HG03045 (cell line): ENCODE measurements around the gene COA3.
A peak's percentile ranks its signal among the peaks of the same experiment; 100 is the strongest.
"Not testable (repeated sequence)": the region's sequence is repeated elsewhere in the genome, so short reads cannot be mapped to it uniquely, and the experiment has no call there.

Source experiments
- ATAC-seq: cut with Tn5 transposase; IDR thresholded peaks from one replicate; pipeline ENCODE4 v1.9.1; 2021; ENCODE audit warnings: mild to moderate bottlenecking, moderate library complexity; ENCODE audit not compliant: unreplicated experiment

COA3 gene

GRCh38 chr17:42782166-42783061, 16.1 kb downstream of the COA3 start:
- ATAC-seq, result no peak

- ATAC-seq, result no peak
Measured at GRCh38 chr17:42781639-42782165, 16.8 kb downstream of the COA3 start.

DNA sequence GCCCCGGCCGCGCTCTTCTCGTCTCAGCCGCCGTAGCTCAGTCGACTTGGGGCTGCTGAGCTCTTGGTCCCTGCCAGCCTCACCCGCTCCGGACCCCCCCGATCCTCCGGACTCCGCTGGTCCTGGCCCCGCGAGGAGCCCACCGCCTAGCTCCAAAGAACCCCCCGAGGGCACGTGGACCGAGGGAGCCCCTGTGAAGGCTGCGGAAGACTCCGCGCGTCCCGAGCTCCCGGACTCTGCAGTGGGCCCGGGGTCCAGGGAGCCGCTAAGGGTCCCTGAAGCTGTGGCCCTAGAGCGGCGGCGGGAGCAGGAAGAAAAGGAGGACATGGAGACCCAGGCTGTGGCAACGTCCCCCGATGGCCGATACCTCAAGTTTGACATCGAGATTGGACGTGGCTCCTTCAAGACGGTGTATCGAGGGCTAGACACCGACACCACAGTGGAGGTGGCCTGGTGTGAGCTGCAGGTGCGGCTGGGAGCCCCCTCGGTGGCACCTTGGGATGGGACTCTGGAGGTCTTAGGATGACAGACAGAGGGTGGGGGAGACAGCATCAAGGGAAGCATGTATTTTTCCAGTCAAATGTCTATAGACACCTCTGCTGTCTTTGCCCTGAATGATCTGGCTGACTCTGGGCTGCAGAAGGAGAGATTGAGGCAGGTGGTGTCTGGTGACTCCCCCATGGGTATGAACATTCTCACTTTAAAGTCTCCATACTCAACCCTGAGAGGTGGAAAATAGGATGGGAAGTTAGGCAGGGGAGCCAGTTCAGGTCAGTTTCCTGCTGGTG, 17.5 kb downstream of the COA3 start:
- no peak for ATAC-seq

DNA sequence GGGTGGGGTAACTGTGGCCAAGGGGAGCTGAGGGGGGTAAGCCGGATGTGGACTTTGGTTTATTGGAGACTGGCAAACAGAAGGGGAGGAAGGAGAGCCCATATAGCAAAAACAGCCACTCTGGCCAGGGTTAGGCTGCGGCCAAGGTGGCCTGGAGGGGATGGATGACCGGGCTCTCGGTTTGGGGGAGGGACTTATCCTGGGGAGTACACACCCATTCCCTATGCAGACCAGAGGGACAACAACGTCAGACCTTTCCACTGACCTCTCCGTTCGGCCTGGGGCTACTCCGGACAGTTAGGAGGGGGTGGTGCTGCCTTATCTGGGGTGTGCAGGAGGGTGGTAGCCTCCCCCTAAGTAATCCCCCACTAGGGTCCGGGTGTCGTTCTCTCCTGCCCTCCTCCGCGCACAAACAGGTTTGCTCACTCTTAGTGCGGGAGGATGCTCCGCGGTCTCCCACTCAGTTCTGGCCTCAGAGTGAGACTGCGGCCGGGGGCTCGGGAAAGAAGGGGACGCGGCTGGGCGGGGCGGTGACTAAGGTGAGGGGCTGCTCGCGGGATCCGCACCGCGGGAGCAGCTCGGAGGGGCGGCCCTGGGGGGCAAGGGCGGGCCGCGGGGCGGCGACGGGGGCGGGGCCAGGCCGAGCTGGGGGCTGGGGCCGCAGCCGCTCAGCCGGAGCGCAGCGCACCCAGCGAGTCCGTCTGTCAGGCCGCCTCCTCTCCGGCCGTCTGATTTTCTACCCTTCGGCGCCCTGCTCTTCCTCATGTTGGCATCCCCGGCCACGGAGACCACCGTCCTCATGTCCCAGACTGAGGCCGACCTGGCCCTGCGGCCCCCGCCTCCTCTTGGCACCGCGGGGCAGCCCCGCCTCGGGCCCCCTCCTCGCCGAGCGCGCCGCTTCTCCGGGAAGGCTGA, 18.3 kb downstream of the COA3 start, which contains the start of gene WNK4:
WNK4 (plus strand) TSS at position 675 of the 915 bp plus-strand sequence; CDS start at position 764, 89 bp downstream.
- ATAC-seq, result no peak

DNA sequence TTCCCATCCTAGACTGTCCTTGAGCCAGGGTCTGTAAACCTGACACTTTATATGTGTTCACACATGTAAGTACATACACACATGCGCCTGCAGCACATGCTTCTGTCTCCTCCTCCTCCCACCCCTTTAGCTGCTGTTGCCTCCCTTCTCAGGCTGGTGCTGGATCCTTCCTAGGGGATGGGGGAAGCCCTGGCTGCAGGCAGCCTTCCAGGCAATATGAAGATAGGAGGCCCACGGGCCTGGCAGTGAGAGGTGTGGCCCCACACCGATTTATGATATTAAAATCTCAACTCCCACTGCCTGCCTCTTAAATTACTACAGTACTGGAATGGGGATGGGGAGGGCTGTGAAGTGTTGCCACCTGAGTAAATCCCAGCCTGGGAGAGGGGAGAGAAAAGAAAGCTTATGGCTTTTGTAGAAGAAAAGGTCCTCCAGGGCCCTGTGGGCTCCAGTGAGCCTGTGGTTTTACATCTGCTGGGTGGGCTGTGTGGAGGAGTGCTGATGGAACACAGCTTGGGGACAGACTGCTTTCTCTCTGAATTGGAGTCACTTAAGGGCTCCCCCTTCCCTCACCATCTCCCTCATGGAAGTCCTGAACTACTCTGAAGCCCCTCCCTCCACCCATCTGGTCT, 19.1 kb downstream of the COA3 start:
- ATAC-seq, result no peak

DNA sequence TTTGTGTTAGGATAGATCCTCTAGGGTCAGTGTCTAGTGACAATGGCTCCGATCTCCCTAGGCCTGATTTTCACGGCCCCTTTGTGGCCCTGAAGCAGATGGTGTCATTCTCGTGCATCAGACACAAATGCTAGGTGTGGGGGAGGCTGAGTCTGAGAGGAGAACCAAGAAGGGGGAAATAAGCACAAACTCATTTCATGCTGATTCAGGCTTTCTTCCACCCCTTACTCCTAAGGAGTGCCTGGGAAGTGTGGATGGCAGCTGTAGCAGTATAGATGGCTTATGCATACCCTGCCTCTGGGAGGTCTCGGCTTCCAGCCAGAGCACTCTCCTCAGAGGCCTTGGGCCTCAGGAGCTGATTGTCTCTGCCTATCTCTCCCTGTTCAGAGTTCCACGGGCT, 19.9 kb downstream of the COA3 start:
- ATAC-seq, result no peak

- ATAC-seq, result no peak
Measured at GRCh38 chr17:42775534-42776098, 22.9 kb downstream of the COA3 start.

DNA sequence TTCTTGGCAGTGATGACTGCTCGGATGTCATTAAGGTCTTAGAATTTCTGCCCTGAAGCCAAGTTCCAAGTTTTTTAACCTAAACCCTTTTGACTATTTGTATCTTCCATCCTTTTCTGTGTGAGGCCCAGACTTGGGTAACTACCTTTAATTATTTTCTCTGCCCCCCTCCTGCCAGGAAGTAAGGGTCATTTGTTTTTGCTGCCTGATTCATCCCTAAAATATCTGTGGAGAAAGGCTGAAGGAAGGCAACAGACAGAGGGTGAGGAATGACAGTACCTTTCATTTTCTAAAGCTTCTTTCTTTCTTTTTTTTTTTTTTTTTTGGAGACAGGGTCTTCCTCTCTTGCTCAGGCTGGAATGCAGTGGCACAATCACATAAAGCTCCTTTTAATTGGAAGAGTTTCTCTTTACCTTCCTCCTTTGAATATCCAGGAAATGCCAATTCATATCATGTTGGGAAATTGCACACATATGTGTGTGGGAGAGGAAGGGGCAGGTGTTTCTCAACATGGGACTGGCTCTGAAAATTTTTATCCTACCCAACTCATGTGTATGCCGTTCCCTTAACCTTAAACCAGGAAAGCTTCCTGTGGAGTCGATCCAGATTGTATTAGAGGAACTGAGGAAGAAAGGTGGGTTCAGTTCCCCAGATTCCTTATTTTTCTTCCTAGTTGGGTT, 24.3 kb downstream of the COA3 start:
- no peak for ATAC-seq

DNA sequence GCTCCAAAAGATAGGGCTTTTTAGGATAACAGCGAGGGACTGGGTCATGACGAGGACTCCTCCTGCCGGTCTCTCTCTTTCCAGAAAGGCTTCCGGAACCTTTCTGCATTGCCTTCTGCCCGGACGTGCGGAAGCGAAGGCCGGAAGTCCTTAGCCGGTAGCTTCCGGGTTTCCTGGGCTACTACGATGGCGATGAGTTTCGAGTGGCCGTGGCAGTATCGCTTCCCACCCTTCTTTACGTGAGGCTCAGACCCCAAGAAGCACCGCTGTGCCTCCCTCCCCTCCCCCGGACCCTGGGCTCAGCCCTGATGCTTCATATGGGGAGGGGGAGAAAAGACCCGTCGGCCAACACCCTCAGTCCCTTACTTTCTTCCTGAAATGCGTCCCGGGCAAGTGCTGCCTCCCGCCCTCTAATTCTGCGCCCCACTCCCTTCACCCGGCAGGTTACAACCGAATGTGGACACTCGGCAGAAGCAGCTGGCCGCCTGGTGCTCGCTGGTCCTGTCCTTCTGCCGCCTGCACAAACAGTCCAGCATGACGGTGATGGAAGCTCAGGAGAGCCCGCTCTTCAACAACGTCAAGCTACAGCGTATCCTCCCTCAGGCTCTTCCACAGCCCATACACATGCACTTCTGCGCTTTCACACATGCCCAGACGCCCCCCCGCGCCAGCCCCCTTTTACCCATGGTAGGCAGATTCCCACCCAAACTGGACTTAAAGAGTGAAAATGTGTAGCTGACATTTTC, 25.0 kb downstream of the COA3 start, which contains the start of gene VPS25:
VPS25 (plus strand) TSS at position 160 of the 746 bp plus-strand sequence; CDS start at position 187, 27 bp downstream.
- ATAC-seq, result peak; percentile 77

DNA sequence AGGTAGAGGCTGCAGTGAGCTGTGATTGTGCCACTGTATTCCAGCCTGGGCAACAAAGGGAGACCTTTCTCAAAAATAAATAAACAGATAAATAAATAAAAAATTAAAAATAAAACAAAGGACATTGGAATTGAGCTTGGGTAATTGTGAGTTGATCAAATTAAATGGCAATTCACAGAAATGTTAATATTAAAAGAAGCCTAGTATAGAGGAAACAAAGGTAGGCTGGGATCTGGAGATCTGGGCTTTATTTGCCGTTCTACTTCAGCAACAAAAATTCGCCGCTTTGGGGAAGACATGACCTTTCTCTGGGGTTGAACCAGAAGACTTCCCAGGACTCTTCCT, 25.6 kb downstream of the COA3 start:
- no peak for ATAC-seq

DNA sequence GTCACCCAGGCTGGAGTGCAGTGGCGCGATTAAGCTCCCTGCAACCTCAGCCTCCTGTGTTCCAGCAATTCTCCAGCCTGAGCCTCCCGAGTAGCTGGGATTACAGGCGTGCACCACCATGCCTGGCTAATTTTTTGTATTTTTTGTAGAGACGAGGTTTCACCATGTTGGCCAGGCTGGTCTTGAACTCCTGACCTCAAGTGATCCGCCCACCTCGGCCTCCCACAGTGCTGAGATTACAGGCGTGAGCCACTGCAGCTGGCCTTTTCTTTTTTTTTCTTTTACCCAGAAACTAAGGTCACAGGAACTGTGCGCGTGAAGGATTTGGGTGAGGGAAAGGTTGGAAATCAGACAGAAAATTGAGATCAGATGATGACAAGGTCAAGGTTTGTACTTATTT, 28.5 kb downstream of the COA3 start:
- not testable (repeated sequence) for ATAC-seq

GRCh38 chr17:42768006-42768405, 30.5 kb downstream of the COA3 start:
- ATAC-seq, result not testable (repeated sequence)

GRCh38 chr17:42767512-42767911, 31.0 kb downstream of the COA3 start:
- ATAC-seq, result no peak

- ATAC-seq, result no peak
Measured at GRCh38 chr17:42766124-42766523, 32.4 kb downstream of the COA3 start.

DNA sequence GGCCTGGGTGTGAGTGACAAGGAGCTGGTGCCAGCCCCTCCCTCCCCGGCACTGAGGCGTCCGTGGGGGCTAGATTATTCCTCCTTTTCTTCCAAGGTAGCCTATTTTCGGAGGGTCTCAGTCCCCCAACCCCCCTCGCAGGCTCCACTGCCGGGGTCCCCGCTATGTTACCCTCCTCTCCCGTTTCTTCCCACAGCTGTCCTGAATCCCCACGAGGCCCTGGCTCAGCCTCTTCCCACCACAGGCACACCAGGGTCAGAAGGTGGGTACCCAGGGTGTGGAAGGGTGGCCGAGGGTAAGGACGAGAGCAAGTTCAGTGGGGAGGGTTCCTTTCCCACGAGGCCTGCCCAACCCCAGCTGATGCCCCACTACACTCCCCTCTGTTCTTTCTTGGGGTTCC, 36.9 kb downstream of the COA3 start:
- no peak for ATAC-seq

- no peak for ATAC-seq
Measured at GRCh38 chr17:42760652-42761581, 37.6 kb downstream of the COA3 start, which contains the start of gene RAMP2. TSS of gene RAMP2 (plus strand) at chr17:42761227. CDS start at chr17:42761262, 35 bp downstream.

DNA sequence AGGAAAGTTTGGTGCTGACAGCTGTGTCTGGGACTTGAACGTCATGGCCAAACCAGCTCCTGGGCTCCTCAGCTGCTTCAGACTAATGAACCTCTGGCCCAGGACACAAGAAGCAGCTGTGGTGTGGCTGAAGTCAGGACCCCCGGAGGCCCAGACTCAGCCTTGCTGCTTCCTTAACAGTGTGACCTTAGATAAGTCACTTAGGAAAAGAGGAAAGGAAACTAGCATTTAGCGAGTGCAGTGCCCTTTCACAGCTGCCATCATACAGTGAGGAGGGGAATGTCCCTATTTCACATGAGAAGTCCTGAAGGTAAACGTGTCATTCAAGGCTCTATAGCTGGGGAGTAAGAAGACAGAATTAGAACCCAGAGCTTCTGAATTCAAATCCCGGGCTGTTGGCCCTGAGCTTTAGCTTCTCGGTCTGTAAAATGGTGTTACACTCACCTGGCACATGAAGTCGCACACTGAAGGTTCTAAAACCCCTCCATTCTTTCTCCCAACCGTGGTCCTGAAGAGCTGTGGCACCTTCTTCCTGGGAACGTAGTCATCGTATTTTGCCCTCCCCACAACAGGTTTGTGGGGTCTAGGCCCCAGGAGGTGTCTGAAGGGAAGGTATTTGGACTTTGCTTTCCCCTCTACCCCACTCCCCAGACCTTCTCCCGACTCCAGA, 38.4 kb downstream of the COA3 start:
- no peak for ATAC-seq
